ENCODE measurements around the gene KRTAP5-3.

DNA sequence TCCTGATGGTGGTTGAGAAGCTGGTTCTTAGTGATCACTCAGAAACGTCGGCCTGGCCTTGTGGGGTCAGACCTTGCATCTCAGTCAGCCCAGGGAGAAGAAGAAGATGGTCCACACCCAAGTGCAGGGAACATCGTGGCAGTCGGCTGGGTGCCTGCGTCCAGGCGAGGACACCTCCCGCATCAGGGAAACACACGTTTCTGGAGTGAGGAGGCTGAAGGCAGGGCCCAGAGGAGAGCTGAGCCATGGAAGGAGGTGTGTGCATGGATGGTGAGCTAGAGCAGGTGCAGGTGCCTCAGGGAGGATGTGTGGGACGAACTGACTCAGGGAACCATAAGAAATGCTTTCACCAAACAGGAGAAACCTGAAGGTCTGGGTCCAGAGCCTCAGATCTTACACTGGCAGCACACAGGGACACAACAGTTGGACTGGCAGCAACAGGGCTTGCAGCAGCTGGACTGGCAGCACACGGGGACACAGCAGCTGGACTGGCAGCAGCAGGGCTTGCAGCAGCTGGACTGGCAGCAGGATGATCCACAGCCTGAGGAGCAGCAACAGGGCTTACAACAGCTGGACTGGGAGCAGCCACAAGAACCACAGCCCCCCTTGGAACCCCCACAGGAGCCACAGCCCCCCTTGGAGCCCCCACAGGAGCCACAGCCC lies 10.8 kb downstream of the KRTAP5-3 start:
- TF ChIP-seq, protein P1, sequence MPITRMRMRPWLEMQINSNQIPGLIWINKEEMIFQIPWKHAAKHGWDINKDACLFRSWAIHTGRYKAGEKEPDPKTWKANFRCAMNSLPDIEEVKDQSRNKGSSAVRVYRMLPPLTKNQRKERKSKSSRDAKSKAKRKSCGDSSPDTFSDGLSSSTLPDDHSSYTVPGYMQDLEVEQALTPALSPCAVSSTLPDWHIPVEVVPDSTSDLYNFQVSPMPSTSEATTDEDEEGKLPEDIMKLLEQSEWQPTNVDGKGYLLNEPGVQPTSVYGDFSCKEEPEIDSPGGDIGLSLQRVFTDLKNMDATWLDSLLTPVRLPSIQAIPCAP (CRISPR knock-in tag; IDR thresholded peaks at IDR 0.05; ENCODE audit: low read depth): no peak
- TF ChIP-seq DR1 (CRISPR knock-in tag; IDR thresholded peaks at IDR 0.05) (no peak), HMGA1 (CRISPR knock-in tag; conservative IDR thresholded peaks at IDR 0.05) (no peak), JUN (CRISPR knock-in tag; IDR thresholded peaks at IDR 0.05) (no peak), ZNF367 (CRISPR knock-in tag; IDR thresholded peaks at IDR 0.05; ENCODE audit: borderline replicate concordance) (no peak), SMC3 (IDR thresholded peaks at IDR 0.05; ENCODE audit: low read length) (no peak), SAFB2 (CRISPR knock-in tag; IDR thresholded peaks at IDR 0.05; ENCODE audit: borderline replicate concordance, low read depth) (no peak), ZNF354B (CRISPR knock-in tag; IDR thresholded peaks at IDR 0.05) (no peak)
- TF ChIP-seq, protein P2, sequence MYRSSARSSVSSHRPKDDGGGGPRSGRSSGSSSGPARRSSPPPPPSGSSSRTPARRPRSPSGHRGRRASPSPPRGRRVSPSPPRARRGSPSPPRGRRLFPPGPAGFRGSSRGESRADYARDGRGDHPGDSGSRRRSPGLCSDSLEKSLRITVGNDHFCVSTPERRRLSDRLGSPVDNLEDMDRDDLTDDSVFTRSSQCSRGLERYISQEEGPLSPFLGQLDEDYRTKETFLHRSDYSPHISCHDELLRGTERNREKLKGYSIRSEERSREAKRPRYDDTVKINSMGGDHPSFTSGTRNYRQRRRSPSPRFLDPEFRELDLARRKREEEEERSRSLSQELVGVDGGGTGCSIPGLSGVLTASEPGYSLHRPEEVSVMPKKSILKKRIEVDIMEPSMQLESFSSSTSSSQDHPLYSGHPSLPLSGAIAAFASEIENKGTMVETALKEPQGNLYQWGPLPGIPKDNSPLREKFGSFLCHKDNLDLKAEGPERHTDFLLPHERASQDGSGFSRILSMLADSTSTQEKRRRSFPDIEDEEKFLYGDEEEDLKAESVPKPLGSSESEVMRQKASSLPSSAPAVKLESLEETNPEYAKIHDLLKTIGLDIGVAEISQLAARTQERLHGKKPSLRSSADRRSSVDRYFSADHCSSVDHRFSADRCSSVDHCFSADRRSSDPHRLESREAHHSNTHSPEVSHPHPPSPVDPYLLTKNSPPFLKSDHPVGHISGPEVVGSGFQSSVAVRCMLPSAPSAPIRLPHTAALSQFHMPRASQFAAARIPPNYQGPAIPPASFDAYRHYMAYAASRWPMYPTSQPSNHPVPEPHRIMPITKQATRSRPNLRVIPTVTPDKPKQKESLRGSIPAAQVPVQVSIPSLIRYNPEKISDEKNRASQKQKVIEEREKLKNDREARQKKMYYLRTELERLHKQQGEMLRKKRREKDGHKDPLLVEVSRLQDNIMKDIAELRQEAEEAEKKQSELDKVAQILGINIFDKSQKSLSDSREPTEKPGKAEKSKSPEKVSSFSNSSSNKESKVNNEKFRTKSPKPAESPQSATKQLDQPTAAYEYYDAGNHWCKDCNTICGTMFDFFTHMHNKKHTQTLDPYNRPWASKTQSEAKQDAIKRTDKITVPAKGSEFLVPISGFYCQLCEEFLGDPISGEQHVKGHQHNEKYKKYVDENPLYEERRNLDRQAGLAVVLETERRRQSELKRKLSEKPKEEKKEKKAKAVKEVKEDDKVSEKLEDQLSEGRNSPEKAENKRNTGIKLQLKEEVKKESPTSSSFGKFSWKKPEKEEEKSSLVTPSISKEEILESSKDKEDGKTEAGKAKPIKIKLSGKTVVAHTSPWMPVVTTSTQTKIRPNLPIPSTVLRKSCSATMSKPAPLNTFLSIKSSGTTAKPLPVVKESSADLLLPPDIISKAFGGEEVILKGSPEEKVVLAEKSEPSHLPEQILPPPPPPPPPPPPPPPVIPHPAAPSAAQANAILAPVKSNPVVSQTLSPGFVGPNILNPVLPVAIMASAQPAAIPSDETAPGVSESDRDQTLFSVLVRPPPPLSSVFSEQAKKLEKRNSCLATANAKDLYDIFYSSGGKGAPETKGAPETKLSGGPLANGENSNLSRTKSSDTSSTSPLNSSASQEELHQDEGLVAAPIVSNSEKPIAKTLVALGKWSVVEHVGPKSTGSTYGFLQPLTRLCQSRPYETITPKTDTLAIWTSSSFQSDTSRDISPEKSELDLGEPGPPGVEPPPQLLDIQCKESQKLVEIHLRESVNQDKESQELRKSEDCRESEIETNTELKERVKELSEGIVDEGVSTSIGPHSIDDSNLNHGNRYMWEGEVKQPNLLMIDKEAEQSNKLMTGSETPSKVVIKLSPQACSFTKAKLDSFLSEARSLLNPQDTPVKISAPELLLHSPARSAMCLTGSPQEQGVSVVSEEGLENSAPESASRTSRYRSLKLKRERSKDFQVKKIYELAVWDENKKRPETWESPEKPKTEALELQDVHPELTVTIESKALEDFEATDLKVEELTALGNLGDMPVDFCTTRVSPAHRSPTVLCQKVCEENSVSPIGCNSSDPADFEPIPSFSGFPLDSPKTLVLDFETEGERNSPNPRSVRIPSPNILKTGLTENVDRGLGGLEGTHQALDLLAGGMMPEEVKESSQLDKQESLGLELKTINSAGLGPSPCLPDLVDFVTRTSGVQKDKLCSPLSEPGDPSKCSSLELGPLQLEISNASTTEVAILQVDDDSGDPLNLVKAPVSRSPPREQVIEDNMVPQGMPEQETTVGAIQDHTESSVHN (CRISPR knock-in tag; IDR thresholded peaks at IDR 0.05): no peak
- TF ChIP-seq, protein P3, sequence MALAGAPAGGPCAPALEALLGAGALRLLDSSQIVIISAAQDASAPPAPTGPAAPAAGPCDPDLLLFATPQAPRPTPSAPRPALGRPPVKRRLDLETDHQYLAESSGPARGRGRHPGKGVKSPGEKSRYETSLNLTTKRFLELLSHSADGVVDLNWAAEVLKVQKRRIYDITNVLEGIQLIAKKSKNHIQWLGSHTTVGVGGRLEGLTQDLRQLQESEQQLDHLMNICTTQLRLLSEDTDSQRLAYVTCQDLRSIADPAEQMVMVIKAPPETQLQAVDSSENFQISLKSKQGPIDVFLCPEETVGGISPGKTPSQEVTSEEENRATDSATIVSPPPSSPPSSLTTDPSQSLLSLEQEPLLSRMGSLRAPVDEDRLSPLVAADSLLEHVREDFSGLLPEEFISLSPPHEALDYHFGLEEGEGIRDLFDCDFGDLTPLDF (CRISPR knock-in tag; IDR thresholded peaks at IDR 0.05): no peak
